ENCODE results near the gene CDV3.

CDV3 gene

GRCh38 chr3:133592843-133593242, 19.4 kb downstream of the CDV3 start:
- H3K27ac ChIP-seq, result no peak overlapping the region

GRCh38 chr3:133593243-133593642, 19.8 kb downstream of the CDV3 start:
- no peak for TF ChIP-seq CTCF (IDR thresholded peaks at IDR 0.05)
- no peak for TF ChIP-seq ZFX (IDR thresholded peaks at IDR 0.05; ENCODE audit: borderline replicate concordance)
- no peak overlapping the region for H3K27ac ChIP-seq

More at GRCh38 chr3:133592843-133593242, 19.4 kb downstream of the CDV3 start:
- no peak for TF ChIP-seq CTCF (IDR thresholded peaks at IDR 0.05)
- TF ChIP-seq ZFX (IDR thresholded peaks at IDR 0.05; ENCODE audit: borderline replicate concordance), result no peak

GRCh38 chr3:133595341-133595740, 21.9 kb downstream of the CDV3 start:
- TF ChIP-seq CTCF (IDR thresholded peaks at IDR 0.05) (no peak), ZFX (IDR thresholded peaks at IDR 0.05; ENCODE audit: borderline replicate concordance) (no peak)
- H3K27ac ChIP-seq, result no peak overlapping the region

GRCh38 chr3:133598405-133598804, 24.9 kb downstream of the CDV3 start:
- H3K27ac ChIP-seq, result no peak overlapping the region
- no peak for TF ChIP-seq CTCF (IDR thresholded peaks at IDR 0.05)
- TF ChIP-seq ZFX (IDR thresholded peaks at IDR 0.05; ENCODE audit: borderline replicate concordance), result no peak

- TF ChIP-seq CTCF (IDR thresholded peaks at IDR 0.05), result no peak
- TF ChIP-seq ZFX (IDR thresholded peaks at IDR 0.05; ENCODE audit: borderline replicate concordance), result no peak
- no peak overlapping the region for H3K27ac ChIP-seq
Measured at GRCh38 chr3:133599280-133599679, 25.8 kb downstream of the CDV3 start.

GRCh38 chr3:133600572-133601081, 27.1 kb downstream of the CDV3 start:
- TF ChIP-seq CTCF (IDR thresholded peaks at IDR 0.05) (no peak), ZFX (IDR thresholded peaks at IDR 0.05; ENCODE audit: borderline replicate concordance) (no peak)

GRCh38 chr3:133606342-133606741, 32.9 kb downstream of the CDV3 start:
- TF ChIP-seq ZFX (IDR thresholded peaks at IDR 0.05; ENCODE audit: borderline replicate concordance), result no peak
- no peak for TF ChIP-seq CTCF (IDR thresholded peaks at IDR 0.05)
- no peak overlapping the region for H3K27ac ChIP-seq

More at GRCh38 chr3:133600572-133601081, 27.1 kb downstream of the CDV3 start:
- H3K27ac ChIP-seq, result no peak overlapping the region
